Testis (tissue), 3 donors: ENCODE data around the gene ST6GAL1. TPM values are rescaled to one million over a fixed set of nuclear protein-coding genes. Genes with fewer than 3 reads are reported as not detected.
"Not testable (repeated sequence)": the region's sequence is repeated elsewhere in the genome, so short reads cannot be mapped to it uniquely, and the experiment has no call there.

Experiments
- DNase-seq: peaks from one replicate; pipeline ENCODE4 v3.0.0-alpha.2; 2019
- H3K27ac ChIP-seq, 2 donors: fragments of 200-600 bp; sonication (generic); one replicate each; pipeline ENCODE4 v1.5.1; 2019
- H3K27me3 ChIP-seq: fragments of 200-600 bp; sonication (generic); one replicate; pipeline ENCODE4 v1.5.1; 2019
- H3K36me3 ChIP-seq: fragments of 200-600 bp; sonication (generic); one replicate; pipeline ENCODE4 v1.5.1; 2017; ENCODE audit warnings: low read depth; ENCODE audit errors: missing control alignments
- H3K4me1 ChIP-seq: fragments of 200-600 bp; sonication (generic); one replicate; pipeline ENCODE4 v1.5.1; 2019
- H3K4me3 ChIP-seq, 2 donors: fragments of 200-600 bp; sonication (generic); one replicate each; pipeline ENCODE4 v1.5.1; 2017 to 2019
- H3K9me3 ChIP-seq: fragments of 200-600 bp; sonication (generic); one replicate; pipeline ENCODE4 v1.5.1; 2017
- POLR2A ChIP-seq: fragments of 450-650 bp; IDR thresholded peaks from one replicate; pipeline ENCODE4 v1.6.1; 2017; ENCODE audit warnings: antibody characterized with exemption, mild to moderate bottlenecking, moderate library complexity
- WGBS, 2 donors: methylation state at CpG; one replicate each; pipeline ENCODE4 v1.1.5; 2018; 5-methylcytosine and 5-hydroxymethylcytosine counted together
- intact Hi-C: fragments of 100-400 bp; cut with DNase I; formaldehyde crosslinking; loops from one replicate; pipeline ENCODE4 v1.15.1; 2023; ENCODE audit warnings: low total_unique reads
- polyA plus RNA-seq: library from polyadenylated mRNA; stranded (reverse); fragments of 350-450 nt; fragmentation: Illumina TruSeq; extraction: RNeasy Lipid Tissue Mini Kit (QIAGEN cat#74804); gene quantifications from one replicate; pipeline ENCODE4 v1.2.3, GENCODE V29; 2014; ENCODE audit warnings: low read depth, low replicate concordance; ENCODE audit not compliant: insufficient read depth
- total RNA-seq, 2 donors: library from RNA; depleted of rRNA; stranded (reverse); fragments of >200 nt; gene quantifications; one replicate each; pipeline ENCODE4 v1.2.3, GENCODE V29; 2016
- TF ChIP-seq, protein P1 (sequence below), 3 experiments: fragments of 450-650 bp in 2 of 3; fragments of 200-600 bp in 1 of 3; sonication (generic) in 1 of 3; IDR thresholded peaks; one replicate each; pipeline ENCODE4 v1.5.1; 2016 to 2019; ENCODE audit warnings: antibody characterized with exemption in 3 of 3, mild to moderate bottlenecking in 2 of 3, moderate library complexity in 1 of 3

The ST6GAL1 gene
- total and polyA plus RNA-seq, 3 donors from 2014 or later = 12.8 to 26.3 (median 16.9) TPM

DNA sequence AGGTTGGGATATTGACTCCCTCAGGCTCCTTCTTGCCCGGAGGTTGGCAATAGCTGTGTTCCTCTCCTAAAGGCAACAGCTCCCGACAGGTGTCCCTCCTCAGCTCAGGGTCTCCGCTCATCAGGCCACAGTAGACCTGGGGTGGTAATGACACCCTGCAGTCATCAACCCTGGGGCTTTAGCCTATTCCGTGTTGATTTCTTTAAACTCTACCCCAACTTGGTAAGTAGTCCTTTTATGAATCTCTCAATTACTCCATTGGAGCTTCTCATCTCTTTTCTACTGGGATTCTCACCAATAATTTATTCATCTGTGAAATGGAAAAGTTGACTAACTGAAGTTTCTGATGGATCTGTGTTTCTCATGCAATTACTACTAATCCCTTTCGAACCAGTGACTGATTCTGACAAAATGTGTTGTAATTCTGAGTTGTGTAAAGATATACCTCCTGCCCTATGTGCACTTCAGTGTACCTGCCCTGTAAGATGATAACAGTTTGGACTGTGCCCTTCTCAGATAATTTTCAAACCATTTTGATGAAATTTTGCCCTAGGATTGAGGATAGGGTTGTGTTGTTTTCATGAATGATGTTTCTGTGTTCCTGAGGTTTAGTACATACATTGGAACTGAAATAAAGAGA, 119.3 kb downstream of the ST6GAL1 start:
- H3K4me3 ChIP-seq = no peak overlapping the region
- H3K9me3 ChIP-seq = no peaks in the 10 kb centered on the region
- H3K27ac ChIP-seq = no peak overlapping the region
- DNase-seq = no peak
- 79 to 86% methylated on average over 5 of the region's 5 CpGs for WGBS, 2 donors
- H3K36me3 ChIP-seq = no peaks in the 10 kb centered on the region
- H3K27me3 ChIP-seq = no peaks in the 10 kb centered on the region
- H3K4me1 ChIP-seq = no peaks in the 10 kb centered on the region
- intact Hi-C loops = no loop called here
- TF ChIP-seq, protein P1, sequence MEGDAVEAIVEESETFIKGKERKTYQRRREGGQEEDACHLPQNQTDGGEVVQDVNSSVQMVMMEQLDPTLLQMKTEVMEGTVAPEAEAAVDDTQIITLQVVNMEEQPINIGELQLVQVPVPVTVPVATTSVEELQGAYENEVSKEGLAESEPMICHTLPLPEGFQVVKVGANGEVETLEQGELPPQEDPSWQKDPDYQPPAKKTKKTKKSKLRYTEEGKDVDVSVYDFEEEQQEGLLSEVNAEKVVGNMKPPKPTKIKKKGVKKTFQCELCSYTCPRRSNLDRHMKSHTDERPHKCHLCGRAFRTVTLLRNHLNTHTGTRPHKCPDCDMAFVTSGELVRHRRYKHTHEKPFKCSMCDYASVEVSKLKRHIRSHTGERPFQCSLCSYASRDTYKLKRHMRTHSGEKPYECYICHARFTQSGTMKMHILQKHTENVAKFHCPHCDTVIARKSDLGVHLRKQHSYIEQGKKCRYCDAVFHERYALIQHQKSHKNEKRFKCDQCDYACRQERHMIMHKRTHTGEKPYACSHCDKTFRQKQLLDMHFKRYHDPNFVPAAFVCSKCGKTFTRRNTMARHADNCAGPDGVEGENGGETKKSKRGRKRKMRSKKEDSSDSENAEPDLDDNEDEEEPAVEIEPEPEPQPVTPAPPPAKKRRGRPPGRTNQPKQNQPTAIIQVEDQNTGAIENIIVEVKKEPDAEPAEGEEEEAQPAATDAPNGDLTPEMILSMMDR (IDR thresholded peaks at IDR 0.05) = no peak
- no peak for TF ChIP-seq POLR2A

GRCh38 chr3:187051066-187051465, 120.7 kb downstream of the ST6GAL1 start:
- no peak for DNase-seq
- H3K27ac ChIP-seq = no peak overlapping the region
- H3K27me3 ChIP-seq = no peaks in the 10 kb centered on the region
- WGBS, 2 donors = 96 to 97% methylated on average over 5 of the region's 5 CpGs
- intact Hi-C loops = no loop called here
- no peaks in the 10 kb centered on the region for H3K36me3 ChIP-seq
- H3K9me3 ChIP-seq = no peaks in the 10 kb centered on the region
- H3K4me3 ChIP-seq = no peak overlapping the region
- H3K4me1 ChIP-seq = no peaks in the 10 kb centered on the region
- TF ChIP-seq POLR2A = no peak
- TF ChIP-seq, protein P1 (IDR thresholded peaks at IDR 0.05) = no peak

GRCh38 chr3:187051724-187052366, 121.5 kb downstream of the ST6GAL1 start:
- intact Hi-C loops = no loop called here
- Histone ChIP-seq H3K4me3 (no peak overlapping the region), H3K36me3 (no peaks in the 10 kb centered on the region), H3K27ac (no peak overlapping the region), H3K27me3 (no peaks in the 10 kb centered on the region), H3K4me1 (no peaks in the 10 kb centered on the region), H3K9me3 (no peaks in the 10 kb centered on the region)
- TF ChIP-seq POLR2A = no peak
- TF ChIP-seq, protein P1 (IDR thresholded peaks at IDR 0.05) = no peak
- no peak for DNase-seq
- 95 to 97% methylated on average over 3 of the region's 3 CpGs for WGBS, 2 donors

GRCh38 chr3:187052427-187052826, 122.1 kb downstream of the ST6GAL1 start:
- WGBS, 2 donors = 94 to 97% methylated on average over 2 of the region's 2 CpGs
- H3K9me3 ChIP-seq, H3K4me1 ChIP-seq, intact Hi-C loops, H3K27ac ChIP-seq, H3K36me3 ChIP-seq, H3K27me3 ChIP-seq, DNase-seq, H3K4me3 ChIP-seq: not testable (repeated sequence)

DNA sequence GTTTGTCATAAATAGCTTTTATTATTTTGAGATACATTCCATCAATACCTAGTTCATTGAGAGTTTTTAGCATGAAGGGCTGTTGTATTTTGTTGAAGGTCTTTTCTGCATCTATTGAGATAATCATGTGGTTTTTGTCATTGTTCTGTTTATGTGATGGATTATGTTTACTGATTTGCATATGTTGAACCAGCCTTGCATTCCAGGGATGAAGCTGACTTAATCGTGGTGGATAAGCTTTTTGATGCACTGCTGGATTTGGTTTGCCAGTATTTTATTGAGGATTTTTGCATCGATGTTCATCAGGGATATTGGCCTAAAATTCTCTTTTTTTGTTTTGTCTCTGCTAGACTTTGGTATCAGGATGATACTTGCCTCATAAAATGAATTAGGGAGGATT, 124.1 kb downstream of the ST6GAL1 start:
- H3K4me1 ChIP-seq, intact Hi-C loops, H3K36me3 ChIP-seq, H3K4me3 ChIP-seq, H3K9me3 ChIP-seq, H3K27ac ChIP-seq, DNase-seq, H3K27me3 ChIP-seq: not testable (repeated sequence)
- 95 to 97% methylated on average over 2 of the region's 2 CpGs for WGBS, 2 donors

DNA sequence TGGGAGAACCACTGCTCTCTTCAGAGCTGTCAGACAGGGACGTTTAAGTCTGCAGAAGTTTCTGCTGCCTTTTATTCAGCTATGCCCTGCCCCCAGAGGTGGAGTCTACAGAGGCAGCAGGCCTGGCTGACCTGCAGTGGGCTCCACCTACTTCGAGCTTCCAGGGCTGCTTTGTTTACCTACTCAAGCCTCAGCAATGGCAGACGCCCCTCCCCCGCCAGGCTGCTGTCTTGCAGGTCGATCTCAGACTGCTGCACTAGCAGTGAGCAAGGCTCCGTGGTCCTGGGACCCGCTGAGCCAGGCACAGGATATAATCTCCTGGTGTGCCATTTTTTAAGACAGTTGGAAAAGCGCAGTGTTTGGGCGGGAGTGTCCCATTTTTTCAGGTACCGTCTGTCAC, 127.5 kb downstream of the ST6GAL1 start:
- H3K9me3 ChIP-seq, H3K27ac ChIP-seq, H3K36me3 ChIP-seq, DNase-seq, H3K4me3 ChIP-seq, H3K27me3 ChIP-seq, intact Hi-C loops, H3K4me1 ChIP-seq: not testable (repeated sequence)
- 91 to 99% methylated on average over 8 to 10 of the region's 10 CpGs for WGBS, 2 donors
